ENCODE results near the gene PRORP. TPM values are rescaled to one million over a fixed set of nuclear protein-coding genes. Genes with fewer than 3 reads are reported as not detected.

Gene PRORP
- total and polyA plus RNA-seq, 2 of the 13 experiments (the other 11 are each of a cell fraction or from before 2014, with no cell fraction given), result 48.9 to 88.7 TPM

DNA sequence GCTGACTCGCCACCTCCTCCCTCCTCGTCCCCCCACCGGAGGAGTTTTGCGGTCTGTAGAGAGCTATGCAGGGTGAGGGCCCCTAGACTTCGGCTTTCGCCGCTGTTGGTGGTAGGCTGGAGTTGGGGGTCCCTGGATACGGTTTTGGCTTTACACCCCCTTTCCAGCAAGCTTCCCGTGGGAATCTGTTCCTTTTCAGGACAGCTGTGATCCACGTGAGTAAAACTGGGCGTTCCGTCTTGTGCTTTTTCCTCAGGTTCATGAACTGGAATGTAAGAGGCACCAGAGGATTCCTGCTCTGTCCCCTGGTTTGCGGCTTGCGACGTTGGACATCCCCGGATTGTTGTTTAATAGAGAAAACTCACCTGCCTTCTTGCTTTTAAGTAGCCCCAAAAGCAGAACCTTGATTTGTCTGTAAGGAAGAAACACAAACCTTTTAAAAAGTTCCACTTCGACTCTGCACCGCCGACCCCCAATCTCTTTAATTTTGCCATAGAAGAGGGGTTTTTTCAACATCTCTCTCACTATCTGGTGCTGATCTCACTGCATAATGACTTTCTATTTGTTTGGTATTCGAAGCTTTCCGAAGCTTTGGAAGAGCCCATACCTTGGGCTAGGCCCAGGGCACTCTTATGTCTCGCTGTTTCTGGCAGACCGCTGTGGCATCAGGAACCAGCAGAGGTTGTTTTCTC, 490 bp downstream of the PRORP start (continued):
- TF ChIP-seq ZNF547 (CRISPR knock-in tag; IDR thresholded peaks at IDR 0.05) (no peak; the same call in 1 of the 2 replicates), POLR2A (IDR thresholded peaks at IDR 0.05; ENCODE audit: insufficient read depth in 1 of 2, low read depth in 2 of 2, low read length in 2 of 2) (no peak), PRDM4 (CRISPR knock-in tag; IDR thresholded peaks at IDR 0.05; ENCODE audit: borderline replicate concordance) (no peak; the same call in 1 of the 2 replicates), ZNF224 (CRISPR knock-in tag; IDR thresholded peaks at IDR 0.05) (no peak; the same call in 1 of the 2 replicates), ZNF589 (CRISPR knock-in tag; conservative IDR thresholded peaks at IDR 0.05) (no peak), TEAD2 (CRISPR knock-in tag; IDR thresholded peaks at IDR 0.05) (no peak), NR2F1 (CRISPR knock-in tag; IDR thresholded peaks at IDR 0.05) (no peak), NFKBIZ (CRISPR knock-in tag; IDR thresholded peaks at IDR 0.05) (no peak; the same call in 1 of the 2 replicates), GLI4 (CRISPR knock-in tag; IDR thresholded peaks at IDR 0.05; ENCODE audit: borderline replicate concordance) (peak; percentile 23; the same call in 1 of the 2 replicates), ZBTB20 (CRISPR knock-in tag; IDR thresholded peaks at IDR 0.05; ENCODE audit: borderline replicate concordance, low read depth) (no peak; the same call in 1 of the 2 replicates), AKAP8 (CRISPR knock-in tag; IDR thresholded peaks at IDR 0.05) (no peak), ZNF75D (CRISPR knock-in tag; IDR thresholded peaks at IDR 0.05; ENCODE audit: borderline replicate concordance) (peak; percentile 16; the same call in 1 of the 2 replicates), WIZ (CRISPR knock-in tag; IDR thresholded peaks at IDR 0.05) (no peak), ATF2 (CRISPR knock-in tag; IDR thresholded peaks at IDR 0.05) (no peak), ZNF33B (CRISPR knock-in tag; IDR thresholded peaks at IDR 0.05) (no peak), TMF1 (CRISPR knock-in tag; IDR thresholded peaks at IDR 0.05; ENCODE audit: low read depth) (peak; percentile 58; the same call in 1 of the 2 replicates), ZBED4 (CRISPR knock-in tag; IDR thresholded peaks at IDR 0.05; ENCODE audit: borderline replicate concordance) (no peak)
- TF ChIP-seq, protein P1, sequence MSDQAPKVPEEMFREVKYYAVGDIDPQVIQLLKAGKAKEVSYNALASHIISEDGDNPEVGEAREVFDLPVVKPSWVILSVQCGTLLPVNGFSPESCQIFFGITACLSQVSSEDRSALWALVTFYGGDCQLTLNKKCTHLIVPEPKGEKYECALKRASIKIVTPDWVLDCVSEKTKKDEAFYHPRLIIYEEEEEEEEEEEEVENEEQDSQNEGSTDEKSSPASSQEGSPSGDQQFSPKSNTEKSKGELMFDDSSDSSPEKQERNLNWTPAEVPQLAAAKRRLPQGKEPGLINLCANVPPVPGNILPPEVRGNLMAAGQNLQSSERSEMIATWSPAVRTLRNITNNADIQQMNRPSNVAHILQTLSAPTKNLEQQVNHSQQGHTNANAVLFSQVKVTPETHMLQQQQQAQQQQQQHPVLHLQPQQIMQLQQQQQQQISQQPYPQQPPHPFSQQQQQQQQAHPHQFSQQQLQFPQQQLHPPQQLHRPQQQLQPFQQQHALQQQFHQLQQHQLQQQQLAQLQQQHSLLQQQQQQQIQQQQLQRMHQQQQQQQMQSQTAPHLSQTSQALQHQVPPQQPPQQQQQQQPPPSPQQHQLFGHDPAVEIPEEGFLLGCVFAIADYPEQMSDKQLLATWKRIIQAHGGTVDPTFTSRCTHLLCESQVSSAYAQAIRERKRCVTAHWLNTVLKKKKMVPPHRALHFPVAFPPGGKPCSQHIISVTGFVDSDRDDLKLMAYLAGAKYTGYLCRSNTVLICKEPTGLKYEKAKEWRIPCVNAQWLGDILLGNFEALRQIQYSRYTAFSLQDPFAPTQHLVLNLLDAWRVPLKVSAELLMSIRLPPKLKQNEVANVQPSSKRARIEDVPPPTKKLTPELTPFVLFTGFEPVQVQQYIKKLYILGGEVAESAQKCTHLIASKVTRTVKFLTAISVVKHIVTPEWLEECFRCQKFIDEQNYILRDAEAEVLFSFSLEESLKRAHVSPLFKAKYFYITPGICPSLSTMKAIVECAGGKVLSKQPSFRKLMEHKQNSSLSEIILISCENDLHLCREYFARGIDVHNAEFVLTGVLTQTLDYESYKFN (CRISPR knock-in tag; conservative IDR thresholded peaks at IDR 0.05), result no peak; the same call in none of the 2 replicates

Data from HepG2 (cell line).